Kidney epithelial cell (primary cell): Measurements from ENCODE around the gene FCGR3B. TPM values are rescaled to one million over a fixed set of nuclear protein-coding genes. Genes with fewer than 3 reads are reported as not detected.
A peak's percentile ranks its signal among the peaks of the same experiment; 100 is the strongest.
"Not testable (repeated sequence)": the region's sequence is repeated elsewhere in the genome, so short reads cannot be mapped to it uniquely, and the experiment has no call there.

Experiments used
- DNase-seq: peaks from one replicate; pipeline ENCODE4 v3.0.0-alpha.2; 2010; ENCODE audit warnings: low read depth
- H3K27me3 ChIP-seq: 2 replicates; pipeline ENCODE4 v1.6.0; 2011; ENCODE audit warnings: low read length; ENCODE audit not compliant: control insufficient read depth, insufficient read depth
- H3K36me3 ChIP-seq: 2 replicates; pipeline ENCODE4 v1.5.1; 2011; ENCODE audit warnings: low read length; ENCODE audit not compliant: control insufficient read depth, insufficient read depth
- H3K4me3 ChIP-seq: 2 replicates; pipeline ENCODE4 v1.5.1; 2011; ENCODE audit warnings: low read depth, mild to moderate bottlenecking, control low read depth, low read length
- total RNA-seq: library from RNA; depleted of rRNA; stranded (reverse); fragments of >200 nt; gene quantifications from 2 replicates; pipeline ENCODE4 v1.2.3, GENCODE V29; 2015

The FCGR3B gene
- total RNA-seq, 1 donor from 2014 or later, result not detected

DNA sequence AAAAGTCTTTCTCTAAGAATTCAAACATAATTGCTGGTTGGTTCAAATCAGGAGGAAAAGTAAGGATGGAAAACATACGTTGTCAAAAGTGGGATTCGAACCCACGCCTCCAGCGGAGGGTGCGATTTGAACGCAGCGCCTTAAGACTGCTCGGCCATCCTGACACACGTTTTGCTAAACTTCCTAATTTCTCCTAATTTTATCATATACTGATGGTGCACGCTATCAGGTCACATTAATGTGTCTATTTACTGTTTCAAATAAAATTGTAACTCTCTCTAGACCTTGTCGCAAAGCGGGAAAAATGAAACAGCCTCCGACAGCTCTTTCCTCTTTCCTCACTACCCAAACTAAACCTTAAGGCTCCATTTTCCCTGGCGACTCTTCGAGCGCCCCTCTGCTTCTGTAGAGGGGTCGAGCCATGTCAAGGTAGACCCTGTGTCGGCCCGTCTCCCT lies 19.1 kb downstream of the FCGR3B start:
- H3K4me3 ChIP-seq, result peak overlapping the region; percentile 37
- not testable (repeated sequence) for DNase-seq, H3K27me3 ChIP-seq, H3K36me3 ChIP-seq

DNA sequence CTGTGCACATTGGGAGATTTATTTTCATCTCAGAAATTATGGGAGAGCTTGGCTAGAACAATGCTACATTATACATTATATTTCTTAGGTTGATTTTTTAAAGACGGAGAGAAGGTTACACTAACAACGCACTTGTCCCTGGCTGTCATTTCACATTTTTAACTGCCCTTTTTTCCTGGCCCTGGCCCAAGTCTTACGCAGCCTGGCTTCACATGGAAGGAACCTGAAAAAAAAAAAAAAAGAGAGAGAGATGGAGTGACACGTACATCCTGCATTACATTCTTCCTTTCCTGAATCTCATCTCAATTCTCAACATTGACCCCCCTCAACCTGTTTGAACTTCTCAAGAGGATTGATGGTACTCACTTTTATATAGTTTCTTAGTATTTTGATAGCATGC lies 20.8 kb downstream of the FCGR3B start:
- H3K36me3 ChIP-seq, DNase-seq, H3K27me3 ChIP-seq, H3K4me3 ChIP-seq: not testable (repeated sequence)

DNA sequence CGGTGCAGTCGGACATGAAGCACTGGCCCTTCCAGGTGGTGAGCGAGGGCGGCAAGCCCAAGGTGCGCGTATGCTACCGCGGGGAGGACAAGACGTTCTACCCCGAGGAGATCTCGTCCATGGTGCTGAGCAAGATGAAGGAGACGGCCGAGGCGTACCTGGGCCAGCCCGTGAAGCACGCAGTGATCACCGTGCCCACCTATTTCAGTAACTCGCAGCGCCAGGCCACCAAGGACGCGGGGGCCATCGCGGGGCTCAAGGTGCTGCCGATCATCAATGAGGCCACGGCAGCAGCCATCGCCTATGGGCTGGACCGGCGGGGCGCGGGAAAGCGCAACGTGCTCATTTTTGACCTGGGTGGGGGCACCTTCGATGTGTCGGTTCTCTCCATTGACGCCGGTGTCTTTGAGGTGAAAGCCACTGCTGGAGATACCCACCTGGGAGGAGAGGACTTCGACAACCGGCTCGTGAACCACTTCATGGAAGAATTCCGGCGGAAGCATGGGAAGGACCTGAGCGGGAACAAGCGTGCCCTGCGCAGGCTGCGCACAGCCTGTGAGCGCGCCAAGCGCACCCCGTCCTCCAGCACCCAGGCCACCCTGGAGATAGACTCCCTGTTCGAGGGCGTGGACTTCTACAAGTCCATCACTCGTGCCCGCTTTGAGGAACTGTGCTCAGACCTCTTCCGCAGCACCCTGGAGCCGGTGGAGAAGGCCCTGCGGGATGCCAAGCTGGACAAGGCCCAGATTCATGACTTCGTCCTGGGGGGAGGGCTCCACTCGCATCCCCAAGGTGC lies 24.2 kb downstream of the FCGR3B start:
- not testable (repeated sequence) for H3K27me3 ChIP-seq, H3K4me3 ChIP-seq, DNase-seq

DNA sequence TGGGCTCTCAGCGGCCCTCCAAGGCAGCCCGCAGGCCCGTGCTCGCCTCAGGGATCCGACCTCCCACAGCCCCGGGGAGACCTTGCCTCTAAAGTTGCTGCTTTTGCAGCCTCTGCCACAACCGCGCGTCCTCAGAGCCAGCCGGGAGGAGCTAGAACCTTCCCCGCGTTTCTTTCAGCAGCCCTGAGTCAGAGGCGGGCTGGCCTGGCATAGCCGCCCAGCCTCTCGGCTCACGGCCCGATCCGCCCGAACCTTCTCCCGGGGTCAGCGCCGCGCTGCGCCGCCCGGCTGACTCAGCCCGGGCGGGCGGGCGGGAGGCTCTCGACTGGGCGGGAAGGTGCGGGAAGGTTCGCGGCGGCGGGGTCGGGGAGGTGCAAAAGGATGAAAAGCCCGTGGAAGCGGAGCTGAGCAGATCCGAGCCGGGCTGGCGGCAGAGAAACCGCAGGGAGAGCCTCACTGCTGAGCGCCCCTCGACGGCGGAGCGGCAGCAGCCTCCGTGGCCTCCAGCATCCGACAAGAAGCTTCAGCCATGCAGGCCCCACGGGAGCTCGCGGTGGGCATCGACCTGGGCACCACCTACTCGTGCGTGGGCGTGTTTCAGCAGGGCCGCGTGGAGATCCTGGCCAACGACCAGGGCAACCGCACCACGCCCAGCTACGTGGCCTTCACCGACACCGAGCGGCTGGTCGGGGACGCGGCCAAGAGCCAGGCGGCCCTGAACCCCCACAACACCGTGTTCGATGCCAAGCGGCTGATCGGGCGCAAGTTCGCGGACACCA lies 25.0 kb downstream of the FCGR3B start:
- peak overlapping the region; percentile 25 for H3K4me3 ChIP-seq

More for the DNA sequence above, 24.2 kb downstream of the FCGR3B start:
- not testable (repeated sequence) for H3K36me3 ChIP-seq

DNA sequence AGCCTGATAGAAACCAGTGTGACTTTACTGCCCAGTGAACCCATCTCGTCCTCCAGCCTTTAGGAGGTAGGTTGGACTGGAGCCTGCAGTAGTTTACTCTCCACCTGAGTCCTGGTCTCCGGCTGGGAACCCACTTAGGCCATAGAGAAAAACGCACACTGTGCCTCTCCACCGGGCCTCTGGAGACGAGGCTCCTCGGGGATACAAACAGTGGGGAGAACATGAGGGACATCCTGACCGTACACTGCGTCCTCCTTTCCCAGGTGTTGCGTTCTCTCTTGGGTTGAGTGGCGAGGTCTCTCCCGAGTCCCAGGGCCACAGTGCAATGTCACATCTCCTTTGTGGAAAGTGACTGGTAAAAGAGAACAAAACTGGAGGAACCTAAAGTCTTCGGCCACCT lies 26.0 kb downstream of the FCGR3B start:
- not testable (repeated sequence) for H3K4me3 ChIP-seq, DNase-seq, H3K27me3 ChIP-seq, H3K36me3 ChIP-seq

More for the DNA sequence above, 25.0 kb downstream of the FCGR3B start:
- not testable (repeated sequence) for DNase-seq, H3K27me3 ChIP-seq, H3K36me3 ChIP-seq

DNA sequence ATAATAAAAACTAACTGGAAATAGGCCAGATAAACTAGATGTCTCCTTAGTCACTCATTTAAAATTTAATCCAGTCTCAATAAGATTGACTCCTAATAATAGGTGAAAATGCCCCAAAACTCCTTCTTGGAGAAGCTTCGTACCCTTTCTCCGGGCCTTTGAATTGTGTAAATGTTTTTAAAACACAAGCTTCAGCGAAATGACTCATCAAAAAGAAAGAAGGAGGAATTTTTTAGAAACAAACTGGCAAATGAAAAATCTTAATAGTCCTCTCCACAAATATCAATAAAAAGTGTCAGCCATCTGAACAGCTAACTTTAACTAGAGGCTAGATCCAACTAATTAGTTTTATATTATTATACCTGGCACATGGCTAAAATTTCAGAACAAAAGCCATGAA lies 33.9 kb downstream of the FCGR3B start:
- not testable (repeated sequence) for H3K36me3 ChIP-seq, DNase-seq, H3K27me3 ChIP-seq, H3K4me3 ChIP-seq

DNA sequence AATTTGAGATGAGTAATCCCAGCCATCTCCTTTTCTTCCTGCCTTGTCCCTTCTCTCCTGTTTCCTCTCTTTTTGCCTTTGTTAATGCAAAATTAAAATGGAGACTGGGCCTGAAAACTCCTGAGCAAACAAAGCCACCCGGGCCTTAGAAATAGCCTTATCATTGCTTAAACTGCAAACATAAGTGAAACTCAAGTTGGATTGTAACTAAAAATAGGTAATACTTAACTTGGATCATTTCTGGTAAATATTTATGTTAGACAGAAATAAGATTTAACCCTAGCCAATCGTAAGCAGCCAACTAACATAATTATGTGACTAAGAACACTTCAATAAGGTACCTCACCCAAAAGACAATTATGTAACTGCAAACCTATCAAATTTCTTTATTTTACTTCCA lies 35.4 kb downstream of the FCGR3B start:
- not testable (repeated sequence) for H3K27me3 ChIP-seq, DNase-seq, H3K36me3 ChIP-seq, H3K4me3 ChIP-seq

DNA sequence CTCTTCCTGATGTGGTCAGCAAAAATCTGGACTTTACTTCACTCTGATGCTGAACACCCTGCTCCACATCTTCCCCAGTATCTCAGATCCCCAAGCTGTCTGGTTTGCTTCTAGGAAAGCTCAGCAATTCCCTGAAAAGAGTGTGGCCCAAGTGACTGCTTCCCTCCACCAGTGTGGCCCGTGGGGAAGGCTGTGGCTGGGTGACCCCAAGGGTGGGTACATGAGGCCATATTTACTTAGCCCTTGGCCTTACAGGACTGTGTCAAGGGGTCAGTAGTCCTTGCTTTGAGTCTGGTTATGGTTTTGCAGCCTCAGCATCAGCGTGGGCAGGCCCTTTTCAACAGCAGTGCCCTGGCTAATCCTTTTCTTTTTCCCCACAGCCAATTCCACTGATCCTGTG lies 35.8 kb downstream of the FCGR3B start:
- not testable (repeated sequence) for H3K27me3 ChIP-seq, H3K4me3 ChIP-seq, H3K36me3 ChIP-seq, DNase-seq

DNA sequence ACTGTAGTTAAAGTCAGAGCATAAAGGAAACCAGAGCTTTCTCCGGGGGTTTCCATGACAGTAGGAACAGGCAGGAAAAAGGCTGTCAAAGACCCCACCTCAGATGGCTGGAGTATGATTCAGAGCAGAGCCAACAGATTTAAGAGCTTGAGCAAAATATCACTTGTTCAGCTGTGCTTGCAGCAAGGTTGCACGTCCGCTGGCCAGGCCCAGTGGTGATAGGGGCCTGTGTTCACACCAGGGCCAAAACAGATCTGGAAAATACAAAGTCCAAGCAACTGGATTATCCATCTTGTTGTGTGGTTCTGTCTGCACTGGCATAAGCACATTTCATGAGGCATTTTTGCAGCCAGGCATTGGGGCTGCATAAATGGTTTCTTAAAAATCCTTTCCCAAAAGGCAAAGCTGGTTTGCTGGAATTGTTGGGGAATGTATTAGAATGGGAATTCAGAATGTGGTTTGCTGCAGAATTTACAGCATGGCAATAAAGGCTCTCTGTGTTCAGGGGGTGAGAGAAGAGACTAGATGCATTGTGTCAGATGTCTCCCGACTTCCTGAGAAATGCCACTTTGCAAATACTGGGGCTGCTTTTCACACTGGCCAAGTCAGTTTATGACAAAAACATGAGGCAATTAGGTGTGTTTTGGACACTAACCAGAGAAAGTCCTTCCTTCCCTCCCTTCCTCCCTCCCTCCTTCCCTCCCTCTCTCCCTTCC lies 36.5 kb downstream of the FCGR3B start:
- not testable (repeated sequence) for DNase-seq, H3K4me3 ChIP-seq, H3K27me3 ChIP-seq, H3K36me3 ChIP-seq

DNA sequence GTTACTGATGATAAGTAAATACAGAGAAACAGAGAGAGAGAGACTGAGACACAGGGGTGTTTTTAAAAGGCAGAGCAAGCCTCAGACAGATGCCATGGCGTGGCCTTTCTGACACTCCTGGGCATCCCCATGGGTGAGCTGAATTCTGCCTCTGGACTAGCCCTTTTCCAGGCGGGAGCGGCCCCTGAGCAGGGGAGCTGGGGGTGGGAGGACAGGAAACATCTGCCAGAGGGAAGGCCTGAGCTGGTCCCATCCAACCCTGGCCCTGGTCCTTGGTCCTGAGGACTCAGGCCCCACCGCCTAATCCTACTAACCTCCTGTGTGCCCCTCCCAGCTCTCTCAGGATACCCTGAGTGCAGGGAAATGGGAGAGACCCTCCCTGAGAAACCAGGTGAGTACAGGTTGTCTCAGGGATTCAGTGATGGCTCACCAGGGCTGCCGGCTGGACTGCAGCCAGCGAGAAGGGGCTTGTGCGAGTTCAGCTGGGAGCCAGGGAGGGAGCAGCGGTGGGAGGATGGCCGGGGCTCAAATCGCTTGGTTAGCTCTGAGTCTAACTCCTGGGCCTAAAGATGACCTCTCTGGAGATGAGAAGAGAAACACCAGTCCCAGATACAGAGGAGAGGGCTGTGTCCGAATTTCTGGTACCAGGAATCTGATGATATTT lies 37.8 kb downstream of the FCGR3B start:
- not testable (repeated sequence) for H3K36me3 ChIP-seq, DNase-seq, H3K27me3 ChIP-seq, H3K4me3 ChIP-seq

DNA sequence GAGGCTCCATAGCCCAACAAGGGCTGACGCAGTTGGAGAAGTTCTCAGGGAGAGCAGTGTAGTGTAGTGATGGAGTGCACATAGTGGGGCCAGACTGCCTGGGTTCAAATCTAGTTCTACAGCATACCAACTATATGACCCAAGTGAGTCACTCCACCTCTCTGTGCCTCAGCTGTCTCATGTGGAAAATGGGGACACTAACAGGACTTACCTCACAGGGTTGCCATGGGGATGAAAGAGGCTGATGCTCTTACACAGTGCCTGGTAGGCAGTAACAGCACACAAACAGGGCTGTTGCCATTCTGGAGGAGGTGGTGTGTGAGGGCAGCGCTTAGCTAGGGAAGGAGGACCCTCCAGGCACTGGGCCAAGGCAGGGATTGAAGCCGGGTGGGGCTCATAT lies 38.4 kb downstream of the FCGR3B start:
- H3K4me3 ChIP-seq, H3K27me3 ChIP-seq, H3K36me3 ChIP-seq, DNase-seq: not testable (repeated sequence)

DNA sequence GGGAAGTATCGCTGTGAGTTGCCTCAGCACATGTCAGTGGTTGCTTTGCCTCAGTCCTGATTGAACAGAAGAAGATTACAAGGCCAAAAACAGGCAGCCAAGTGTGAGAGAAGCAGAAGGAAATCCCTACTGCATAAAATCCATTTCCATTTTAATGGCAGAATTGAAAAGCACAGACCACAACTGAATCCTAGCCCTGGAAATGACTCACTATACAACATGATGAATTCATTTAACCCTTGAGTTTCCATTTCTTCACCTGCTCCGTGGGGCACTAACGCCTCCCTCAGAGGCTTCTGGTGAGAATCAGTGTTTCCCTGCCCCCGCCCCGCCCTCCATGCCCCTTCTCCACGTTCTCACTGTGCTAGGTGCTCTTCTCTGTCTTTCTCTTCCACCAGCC lies 41.1 kb downstream of the FCGR3B start:
- not testable (repeated sequence) for H3K36me3 ChIP-seq, DNase-seq, H3K4me3 ChIP-seq, H3K27me3 ChIP-seq

DNA sequence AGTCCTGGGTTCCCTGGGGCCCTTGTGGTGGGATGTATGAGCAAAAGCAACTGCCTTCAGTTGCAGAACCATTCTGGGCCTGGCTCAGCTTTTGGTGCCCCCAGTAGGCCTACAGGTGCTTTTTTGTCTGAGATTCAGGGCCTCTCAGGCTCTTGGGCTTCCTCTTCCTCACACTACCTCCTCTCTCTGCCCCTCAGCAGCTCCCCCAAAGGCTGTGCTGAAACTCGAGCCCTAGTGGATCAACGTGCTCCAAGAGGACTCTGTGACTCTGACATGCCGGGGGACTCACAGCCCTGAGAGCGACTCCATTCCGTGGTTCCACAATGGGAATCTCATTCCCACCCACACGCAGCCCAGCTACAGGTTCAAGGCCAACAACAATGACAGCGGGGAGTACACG lies 41.6 kb downstream of the FCGR3B start:
- H3K4me3 ChIP-seq, H3K36me3 ChIP-seq, DNase-seq, H3K27me3 ChIP-seq: not testable (repeated sequence)

DNA sequence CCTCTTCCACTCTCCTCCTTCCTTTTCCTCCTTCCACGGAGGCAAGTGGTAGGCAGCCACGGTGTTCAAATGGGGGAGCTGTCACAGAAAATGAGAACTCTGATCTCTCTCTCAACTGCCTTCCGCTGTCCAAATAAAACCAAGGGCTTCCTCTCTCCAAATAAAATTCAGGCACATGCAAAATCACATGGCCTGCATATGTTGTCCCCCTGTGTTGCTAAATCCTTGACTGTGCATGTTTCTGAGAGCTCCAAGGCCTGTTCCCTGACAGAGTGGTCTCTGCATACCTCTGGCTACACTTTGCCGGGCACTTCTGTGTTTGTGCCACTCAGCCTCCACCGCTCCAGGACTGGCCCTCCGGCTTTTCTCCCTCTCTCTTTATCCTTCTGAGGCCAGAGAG lies 42.4 kb downstream of the FCGR3B start:
- H3K4me3 ChIP-seq, DNase-seq: not testable (repeated sequence)

More for the DNA sequence above, 42.4 kb downstream of the FCGR3B start:
- not testable (repeated sequence) for H3K27me3 ChIP-seq, H3K36me3 ChIP-seq
